GM19463 (cell line): ENCODE data around the gene PRDM10.

ENCODE experiments used
- ATAC-seq: cut with Tn5 transposase; IDR thresholded peaks from one replicate; pipeline ENCODE4 v1.9.1; 2021; ENCODE audit warnings: mild to moderate bottlenecking, moderate library complexity; ENCODE audit not compliant: unreplicated experiment

The PRDM10 gene

DNA sequence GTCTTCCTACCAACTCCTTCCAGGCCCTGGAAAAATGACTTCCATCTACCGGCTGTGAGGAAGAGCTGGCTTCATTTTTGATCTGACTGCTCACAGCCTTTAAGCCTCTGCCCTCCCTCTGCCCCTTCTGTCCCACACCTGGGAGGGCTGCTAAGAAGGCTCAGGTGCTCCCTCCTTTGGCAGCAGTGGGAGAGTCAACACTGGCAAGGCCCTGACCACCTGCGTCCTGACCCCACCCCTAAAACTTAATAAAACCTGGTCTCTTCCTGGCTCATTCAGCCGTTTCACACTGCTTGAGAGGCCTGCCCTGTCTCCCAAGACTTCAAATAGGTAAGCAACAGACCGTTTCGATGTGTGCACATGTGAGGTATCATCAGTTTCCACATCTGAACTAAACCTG, 55.2 kb downstream of the PRDM10 start:
- ATAC-seq, result no peak

DNA sequence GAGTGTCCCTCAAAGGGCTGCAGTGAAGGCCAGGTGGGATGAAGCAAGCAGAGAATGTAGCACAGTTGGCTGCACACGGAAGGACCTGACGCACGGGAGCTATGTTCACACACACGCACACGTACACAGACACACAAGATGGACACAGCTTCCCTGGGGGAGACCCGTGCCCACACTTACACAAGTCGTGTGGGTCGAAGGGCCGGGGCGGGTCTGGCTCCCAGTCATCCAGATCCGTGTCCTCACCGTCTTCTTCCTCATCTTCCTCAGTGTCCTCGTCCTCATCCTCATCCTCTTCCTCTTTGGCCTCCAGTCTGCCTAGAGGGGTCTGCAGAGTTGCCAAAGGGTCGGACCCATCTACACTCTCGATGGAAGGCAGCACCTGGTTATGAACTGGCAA, 55.7 kb downstream of the PRDM10 start:
- ATAC-seq, result no peak

DNA sequence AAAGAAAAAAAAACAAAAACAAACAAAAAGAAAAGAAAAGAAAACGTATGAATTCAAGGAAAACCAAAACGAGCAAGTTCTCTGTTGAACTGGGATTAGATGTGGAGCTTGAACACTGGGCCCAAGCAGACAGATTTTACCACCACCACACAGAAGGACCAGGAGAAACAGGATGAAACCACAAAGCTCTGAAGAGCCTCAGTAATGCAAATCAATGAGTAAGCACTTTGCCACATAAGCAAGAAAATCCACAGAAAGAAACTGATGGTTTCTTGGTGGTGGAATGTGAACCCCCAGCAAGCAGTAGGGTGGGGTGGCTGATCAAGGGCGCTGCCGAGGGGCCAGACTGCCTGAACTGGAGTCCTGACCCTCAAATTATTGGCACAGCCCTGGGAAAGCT, 56.4 kb downstream of the PRDM10 start:
- no peak for ATAC-seq

DNA sequence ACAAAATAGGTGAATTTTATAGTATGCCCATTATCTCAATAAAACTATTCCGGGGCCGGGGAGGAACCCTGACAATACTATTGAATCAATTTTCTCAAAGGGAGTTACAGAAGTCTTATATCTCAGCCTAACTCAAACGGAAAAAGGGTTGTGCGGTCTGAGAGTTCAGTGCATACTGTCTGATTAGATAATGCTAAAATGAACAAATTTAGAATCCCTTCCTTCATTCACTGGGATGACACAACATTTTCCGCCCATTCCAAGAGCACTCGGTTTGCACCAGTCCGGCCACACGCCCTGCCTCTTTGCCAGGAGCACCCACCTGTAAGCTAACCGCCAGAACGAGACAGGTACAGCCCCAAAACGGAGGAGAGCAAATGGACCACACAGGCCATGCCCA, 57.3 kb downstream of the PRDM10 start:
- ATAC-seq, result no peak

DNA sequence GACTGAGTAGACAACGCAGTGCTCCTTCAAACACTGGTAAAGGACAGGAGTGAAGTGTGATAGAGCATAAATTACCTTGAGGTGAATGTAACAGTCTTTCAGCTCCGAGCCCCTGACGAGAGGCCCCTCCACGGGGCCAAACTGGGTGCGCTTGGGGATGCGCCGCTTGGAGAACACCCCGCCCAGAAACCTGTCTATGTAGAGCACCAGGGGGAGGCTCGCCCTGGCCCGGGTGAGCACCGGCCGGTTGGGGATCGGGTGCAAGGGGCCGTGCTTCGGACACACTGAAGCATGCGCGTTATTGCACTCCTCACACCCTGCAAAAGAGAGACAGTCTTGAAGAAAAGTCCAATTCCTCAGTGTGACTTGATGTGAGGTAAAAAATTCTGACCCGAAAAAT, 57.9 kb downstream of the PRDM10 start:
- no peak for ATAC-seq

DNA sequence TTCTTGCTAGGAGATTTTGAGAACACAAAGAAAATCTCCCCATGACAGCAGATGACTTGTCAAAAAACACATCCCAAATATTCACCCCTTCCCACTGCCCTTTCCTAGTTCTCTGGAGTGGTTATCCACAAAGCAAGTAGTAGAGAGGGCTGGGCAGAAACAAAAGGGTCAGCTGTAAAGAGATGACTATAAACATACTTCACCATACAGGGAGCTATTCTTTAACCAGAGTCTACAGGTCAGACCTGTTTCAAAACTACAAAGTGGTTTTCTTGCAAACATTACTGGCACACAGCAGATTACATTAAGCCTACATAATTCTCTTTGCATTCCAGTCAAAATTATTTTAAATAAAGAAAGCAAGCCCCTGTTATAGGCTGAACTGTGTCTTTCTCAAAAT, 59.6 kb downstream of the PRDM10 start:
- no peak for ATAC-seq

DNA sequence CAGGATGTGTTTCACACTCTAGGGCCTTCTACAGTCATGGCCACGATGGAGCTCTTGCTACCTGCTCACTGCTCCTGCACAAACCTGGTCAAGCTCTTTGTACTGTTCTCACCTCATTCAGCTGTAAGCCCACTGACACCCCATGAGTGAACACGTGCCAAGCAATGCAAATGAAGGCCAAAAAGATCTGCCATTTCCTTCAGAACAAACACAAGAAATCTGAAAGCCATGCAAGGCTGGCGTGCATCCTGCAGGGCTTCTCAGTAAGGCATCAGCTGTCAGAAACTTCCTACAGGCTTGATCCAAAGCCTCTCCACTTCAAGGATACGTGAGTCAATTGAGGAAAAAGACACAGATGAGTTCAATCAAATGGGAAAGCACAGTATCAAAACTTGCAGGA, 63.1 kb downstream of the PRDM10 start:
- ATAC-seq, result no peak

DNA sequence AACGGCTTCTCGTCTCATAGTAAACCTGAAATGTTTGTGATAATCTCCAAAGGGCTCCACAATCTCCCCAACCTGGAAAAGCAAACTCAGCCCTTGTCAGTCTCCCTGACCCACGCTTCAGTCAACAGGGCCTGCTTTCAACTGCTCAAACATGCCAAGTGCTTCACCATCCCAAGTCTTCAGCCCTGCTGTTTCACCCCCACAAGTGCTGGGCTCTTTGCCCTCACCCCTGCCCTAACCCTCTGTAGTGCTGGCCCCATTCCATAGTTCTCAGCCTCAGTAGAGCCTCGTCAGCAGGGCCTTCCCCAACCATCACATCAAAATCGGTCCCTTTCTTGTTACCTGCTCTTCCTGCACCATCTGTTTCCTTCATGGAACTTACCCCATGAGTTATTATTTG, 63.9 kb downstream of the PRDM10 start:
- ATAC-seq, result no peak

DNA sequence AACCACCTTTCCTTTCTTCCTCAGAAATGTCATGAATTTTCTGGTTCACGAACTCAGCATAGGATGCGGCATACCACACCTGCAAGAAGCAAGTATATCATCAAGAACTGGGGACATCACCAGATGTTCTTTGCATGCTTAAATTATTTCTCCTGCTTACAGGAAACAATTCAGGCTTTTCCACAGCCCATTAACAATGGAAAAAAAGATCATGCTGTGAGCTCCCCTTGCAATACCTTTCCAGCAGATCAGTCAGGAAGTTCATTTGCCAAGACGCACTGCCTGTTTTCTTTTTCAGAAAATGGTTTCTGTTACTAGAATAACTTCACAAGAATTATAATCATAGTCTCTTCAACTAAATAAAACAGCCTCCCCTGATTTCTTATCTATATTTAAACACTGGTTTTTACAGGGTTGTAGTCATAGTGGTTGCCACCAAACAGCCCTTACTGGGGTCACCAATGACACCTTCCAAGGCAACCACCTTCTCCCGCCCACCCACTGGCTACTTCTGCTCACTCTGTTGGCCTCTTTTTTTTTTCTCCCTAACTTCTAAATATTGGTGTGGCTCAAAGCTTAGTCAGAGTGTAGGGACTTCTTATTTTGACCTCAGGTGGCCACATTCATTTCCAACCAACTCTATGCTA, 64.9 kb downstream of the PRDM10 start:
- no peak for ATAC-seq

DNA sequence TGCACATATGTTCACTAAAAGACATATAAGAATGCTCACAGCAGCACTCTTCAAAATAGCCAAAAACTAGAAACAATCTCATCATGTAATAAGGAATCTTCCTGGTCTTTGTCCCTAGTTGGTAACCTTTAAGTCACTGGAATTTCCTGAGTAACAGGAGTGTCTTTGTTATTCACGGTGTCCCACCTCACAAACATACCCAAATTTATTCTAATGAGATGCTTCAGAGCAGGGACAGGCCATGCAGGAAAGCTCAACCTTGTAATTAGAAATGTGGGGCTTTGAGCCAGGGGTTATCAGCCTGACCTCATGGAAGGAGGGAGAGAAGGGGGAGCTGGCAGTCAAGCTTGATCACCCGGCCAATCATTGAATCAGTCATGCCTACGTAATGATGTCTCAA, 66.9 kb downstream of the PRDM10 start:
- ATAC-seq, result no peak

DNA sequence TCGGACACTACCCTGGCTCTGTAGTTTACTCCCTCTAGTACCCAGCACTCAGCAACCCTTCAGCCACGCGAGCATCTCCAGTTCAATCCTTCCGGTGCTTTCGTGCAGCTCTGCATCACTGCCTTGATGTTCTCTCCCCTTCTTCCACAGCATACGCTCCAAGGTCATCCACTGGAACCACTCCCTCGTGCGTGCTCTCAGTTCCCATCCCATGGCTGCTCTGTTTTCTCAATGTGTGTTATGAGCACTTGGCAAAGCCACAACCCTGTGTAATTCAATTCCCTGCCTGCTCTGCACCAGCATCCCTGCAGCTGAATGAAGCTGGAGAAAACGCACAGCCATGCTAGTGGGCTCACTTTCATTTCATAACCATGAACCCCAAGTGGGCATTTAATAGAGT, 68.7 kb downstream of the PRDM10 start:
- ATAC-seq, result no peak

DNA sequence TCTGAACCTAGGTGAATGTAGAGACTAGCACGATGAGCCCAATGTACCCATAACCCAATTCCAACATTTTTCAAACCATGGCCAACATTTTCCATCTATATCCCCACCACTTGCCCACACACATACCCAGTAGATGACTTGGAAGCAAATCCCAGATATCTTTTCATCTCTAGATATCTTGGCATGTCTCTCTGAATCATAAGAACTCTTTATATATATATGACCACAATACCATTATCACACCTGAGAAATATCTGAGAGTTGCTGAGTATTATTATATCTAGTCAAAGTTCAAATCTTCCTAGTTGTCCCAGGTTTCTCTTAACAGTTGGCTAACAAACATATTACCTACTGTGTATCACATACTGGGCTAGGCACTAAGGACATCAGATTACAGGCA, 69.4 kb downstream of the PRDM10 start:
- ATAC-seq, result no peak

DNA sequence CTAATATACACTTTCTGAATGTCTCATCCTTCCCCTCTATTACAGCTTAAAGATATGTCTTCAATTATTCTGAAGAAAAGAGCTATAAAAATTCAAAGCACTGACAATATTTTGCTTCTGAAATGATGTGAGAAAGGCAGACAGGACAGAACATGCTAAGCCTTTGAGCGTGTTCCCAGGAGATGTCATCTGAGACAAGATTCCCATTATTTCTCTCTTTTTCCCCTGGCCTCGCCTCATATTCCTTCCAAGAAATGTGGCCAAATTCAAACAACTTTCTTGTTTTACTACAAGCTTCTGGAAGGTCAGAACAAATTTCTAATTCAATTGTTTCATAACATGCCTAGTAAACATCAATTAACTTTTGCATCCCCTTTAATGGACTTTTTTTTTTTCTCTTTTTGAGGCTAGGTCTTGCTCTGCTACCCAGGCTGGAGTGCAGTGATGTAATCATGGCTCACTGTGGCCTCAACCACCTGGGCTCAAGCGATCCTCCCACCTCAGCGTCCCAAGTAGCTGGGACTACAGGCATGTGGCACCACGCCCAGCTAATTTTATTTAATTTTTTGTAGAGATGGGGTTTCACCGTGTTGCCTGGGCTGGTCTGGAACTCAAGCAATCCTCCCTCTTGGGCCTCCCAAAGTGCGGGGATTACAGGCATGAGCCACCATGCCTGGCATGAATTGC, 70.1 kb downstream of the PRDM10 start:
- no peak for ATAC-seq

DNA sequence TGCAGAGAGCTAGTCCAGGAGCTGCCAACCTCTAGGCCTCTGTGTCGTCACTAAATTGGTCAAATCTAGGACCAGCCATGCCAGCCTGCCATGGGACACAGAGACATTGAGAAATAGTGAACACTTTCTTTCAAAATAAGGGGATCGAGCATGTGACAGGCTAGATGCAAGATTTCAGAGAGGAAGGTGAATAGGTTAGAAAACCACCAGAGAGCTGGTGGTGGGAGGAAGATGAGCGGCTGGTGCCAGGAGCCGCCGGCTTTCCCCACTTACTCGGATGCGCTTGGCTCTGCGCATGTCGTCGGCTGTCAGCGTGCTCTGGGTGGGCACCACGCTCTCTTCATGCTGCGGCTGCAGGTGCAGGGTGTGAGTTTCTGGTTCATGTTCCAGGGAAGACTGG, 71.9 kb downstream of the PRDM10 start:
- no peak for ATAC-seq

DNA sequence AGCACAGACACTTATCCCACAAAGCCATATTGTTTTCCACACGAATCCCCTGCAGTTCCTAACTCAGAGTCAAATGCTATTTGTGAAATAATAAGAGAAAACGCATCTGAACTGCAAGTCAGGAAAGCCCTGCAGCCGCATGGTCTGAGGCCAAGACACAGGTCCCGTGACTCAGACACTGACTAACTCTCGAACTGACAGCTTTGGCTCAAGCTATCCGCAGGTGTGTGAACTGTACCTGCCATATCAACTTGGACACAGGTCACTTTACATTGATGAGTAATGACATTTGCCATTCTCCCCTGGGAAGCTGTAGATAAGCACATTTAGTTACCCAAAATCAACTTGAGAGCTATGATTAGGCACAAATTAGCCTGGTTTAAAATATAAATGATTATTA, 72.3 kb downstream of the PRDM10 start:
- no peak for ATAC-seq

DNA sequence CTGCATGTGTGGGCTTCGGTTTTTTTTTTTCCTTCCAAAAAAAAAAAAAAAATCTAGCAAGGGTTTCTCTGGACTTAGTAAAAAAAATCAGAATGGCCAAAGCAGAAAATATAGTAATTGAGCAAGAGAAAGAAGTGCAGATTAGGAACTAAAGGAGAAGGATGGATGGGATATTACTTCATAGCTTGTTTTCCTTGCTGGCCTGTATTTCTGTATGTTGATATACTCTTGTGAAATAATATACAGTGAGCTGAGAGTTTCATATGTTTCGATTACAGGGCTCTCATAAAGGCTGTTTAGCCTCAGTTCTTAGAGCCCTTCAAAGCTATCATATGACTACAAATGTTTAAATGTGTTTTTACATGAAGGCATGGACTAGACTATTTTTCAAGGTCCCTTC, 72.9 kb downstream of the PRDM10 start:
- no peak for ATAC-seq

DNA sequence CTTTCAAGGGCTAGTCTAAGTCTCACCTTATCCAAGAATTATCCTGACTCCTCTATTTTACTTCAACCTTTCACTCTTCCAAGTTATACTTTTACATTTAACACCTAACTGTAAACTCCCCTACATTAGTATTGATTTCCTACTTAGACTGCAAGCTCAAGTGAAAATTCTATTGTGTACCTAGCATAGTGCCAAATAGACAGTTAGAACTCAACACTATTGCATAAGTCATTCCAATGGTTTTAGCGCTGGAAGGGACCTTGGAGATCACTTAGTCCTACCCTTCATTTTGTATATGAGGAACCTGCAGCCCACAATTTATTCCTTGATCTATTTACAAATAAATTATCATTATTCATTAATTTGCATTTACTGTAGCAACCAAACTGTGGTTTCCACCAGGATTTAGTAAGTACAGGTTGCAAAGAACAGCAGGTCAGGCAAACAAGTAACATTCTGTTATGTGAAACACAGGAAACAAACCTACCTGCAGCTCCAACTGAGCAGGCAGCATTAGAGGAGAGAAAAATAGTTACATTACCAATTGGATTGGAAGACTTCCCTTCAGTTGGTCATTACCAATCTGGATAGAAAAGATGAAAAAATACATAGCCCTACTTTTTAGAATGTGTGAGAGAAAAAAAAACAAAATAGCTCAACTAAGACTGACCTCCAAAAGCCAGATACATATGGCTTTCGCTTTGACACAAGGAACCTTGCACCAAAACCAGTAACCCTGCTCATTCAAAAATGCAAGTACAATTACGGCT, 73.5 kb downstream of the PRDM10 start:
- no peak for ATAC-seq

DNA sequence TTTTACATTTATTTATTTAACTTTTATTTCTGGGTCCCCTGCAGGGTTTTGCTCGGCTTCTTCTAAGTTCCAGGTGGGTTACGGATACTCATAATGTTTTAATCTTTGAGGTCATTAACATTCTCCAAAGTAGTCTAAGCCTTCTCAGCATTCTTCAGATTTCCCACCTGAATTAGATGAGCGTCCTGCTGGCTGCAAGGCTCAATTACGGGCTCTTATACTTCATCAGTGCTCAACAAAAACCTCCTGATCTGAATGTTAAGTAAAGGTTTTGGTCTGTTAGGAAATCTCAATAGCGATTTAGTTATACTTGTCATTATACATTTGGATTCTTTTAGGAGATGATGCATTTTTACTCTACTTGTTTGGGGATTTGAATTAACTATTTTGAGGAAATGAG, 80.0 kb downstream of the PRDM10 start:
- no peak for ATAC-seq

DNA sequence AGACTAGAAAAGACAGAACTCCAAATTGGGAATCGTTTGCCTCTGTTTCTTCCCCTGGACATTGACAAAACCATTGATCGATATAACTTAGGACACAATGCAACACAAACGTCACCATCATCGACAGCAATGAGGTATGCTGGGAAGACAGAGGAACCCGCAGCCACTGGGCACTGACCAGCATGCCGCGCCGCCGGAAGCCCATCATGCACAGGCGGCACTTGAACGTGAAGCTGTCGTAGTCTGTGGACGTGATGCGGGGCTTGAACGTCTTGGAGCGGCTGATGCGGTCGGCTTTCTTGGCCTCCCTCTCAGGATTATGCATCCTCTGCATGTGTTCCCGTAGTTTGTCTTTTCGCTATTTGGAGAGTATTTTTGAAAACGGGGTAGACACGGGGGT, 84.3 kb downstream of the PRDM10 start:
- no peak for ATAC-seq

DNA sequence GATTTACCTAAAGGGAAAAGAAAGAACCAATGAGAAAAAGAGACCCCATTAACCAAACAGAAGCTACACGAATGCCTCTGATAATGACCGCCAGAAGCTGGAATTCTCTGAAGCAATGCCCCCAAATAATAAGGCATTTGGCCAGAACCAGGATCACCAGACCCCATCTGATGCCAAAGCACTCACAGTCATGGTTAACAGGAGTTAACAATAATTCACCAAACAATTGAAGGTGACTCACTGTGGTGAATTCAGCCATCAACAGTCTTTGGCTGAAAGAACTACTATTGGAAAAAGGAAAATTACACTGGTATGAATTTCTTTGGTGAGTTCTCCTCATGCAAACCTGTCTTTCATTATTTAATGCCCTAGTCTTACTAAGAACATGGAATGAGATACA, 85.4 kb downstream of the PRDM10 start:
- no peak for ATAC-seq

DNA sequence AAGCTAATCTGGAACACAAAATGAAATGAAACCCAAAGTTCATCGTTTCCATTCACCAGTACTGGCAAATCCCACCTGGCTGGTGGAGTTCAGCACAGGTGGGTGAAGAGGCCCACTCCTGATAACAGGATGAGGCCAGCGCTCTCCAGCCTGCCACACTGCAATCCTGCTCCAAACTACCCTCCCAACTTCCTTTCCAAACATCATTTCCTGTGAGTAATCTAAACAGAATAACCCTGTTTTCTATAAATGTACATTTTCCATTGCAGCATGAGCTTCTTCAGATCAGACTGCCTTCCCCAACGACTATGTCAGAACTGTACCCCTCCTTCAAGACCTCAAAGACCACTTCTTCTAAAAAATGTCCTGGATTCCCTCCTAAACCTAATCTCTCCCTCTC, 91.3 kb downstream of the PRDM10 start:
- no peak for ATAC-seq

DNA sequence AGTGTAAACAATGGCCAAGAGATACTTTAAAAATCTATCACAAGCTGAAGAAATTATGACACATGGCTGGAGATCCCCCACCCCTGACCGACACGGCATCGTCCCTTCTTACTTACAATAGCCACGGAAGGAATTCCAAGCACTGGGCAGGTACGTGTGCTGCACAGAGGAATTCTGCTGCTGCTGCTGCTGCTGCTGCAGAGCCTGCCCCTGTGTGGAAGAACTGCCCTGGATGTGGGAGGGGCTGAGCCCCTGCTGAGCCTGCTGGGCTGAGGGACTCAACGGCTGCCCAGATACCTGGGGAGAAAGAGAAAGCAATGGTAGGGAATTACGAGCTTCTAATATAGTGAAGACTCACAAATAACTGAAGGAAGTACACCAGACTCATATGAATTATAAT, 92.3 kb downstream of the PRDM10 start:
- no peak for ATAC-seq
